Measurements from ENCODE around the gene MARCHF3.

DNA sequence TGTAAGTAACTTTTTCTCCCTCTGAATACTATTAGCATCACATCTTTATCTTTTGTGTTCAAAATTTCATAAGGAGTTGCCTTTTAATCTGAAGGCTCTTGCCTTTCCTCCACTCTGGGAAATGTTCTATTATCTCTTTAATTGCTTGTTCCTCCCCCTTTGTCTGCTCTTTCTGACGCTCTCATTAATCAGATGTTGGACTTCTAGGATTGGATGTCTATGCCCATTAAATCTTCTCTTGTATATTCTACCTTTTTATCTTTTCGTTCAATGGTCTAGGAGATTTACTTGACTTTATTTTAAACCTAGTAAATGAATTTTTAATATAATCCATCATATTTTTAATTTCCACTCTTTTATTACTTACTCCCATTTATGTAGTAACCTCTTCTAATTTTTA, 76.7 kb downstream of the MARCHF3 start:
- TF ChIP-seq, protein P1, sequence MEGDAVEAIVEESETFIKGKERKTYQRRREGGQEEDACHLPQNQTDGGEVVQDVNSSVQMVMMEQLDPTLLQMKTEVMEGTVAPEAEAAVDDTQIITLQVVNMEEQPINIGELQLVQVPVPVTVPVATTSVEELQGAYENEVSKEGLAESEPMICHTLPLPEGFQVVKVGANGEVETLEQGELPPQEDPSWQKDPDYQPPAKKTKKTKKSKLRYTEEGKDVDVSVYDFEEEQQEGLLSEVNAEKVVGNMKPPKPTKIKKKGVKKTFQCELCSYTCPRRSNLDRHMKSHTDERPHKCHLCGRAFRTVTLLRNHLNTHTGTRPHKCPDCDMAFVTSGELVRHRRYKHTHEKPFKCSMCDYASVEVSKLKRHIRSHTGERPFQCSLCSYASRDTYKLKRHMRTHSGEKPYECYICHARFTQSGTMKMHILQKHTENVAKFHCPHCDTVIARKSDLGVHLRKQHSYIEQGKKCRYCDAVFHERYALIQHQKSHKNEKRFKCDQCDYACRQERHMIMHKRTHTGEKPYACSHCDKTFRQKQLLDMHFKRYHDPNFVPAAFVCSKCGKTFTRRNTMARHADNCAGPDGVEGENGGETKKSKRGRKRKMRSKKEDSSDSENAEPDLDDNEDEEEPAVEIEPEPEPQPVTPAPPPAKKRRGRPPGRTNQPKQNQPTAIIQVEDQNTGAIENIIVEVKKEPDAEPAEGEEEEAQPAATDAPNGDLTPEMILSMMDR (IDR thresholded peaks at IDR 0.05) = no peak
- no peak for TF ChIP-seq POLR2A (IDR thresholded peaks at IDR 0.05)
- TF ChIP-seq EP300 (IDR thresholded peaks at IDR 0.05) = no peak
- no peak for TF ChIP-seq POLR2AphosphoS5 (IDR thresholded peaks at IDR 0.05)
